ENCODE results near the gene GSC2. TPM values are rescaled to one million over a fixed set of nuclear protein-coding genes. Genes with fewer than 3 reads are reported as not detected.

The GSC2 gene
- total and polyA plus RNA-seq, 10 donors = not detected

GRCh38 chr22:19122752-19123492 is 27.2 kb downstream of the GSC2 start:
- H3K27me3 ChIP-seq (replicated peaks in 1 of 7) = no peaks in the 10 kb centered on the region
- whole genome bisulfite sequencing, 5 donors = 21 to 25% (median 23%) methylated on average over 27 of the region's 27 CpGs
- H3K4me1 ChIP-seq = peaks cover 29 to 49% (median 45%) of the 10 kb centered on the region in 6 donors
- H3K27ac ChIP-seq = peak overlapping the region in 6 of 8 donors; percentile 47 to 96 (median 95)
- intact Hi-C loops (cut with DNase I; ENCODE audit: low total_unique reads) = no loop called here
- TF ChIP-seq CTCF (IDR thresholded peaks at IDR 0.05 in 8 of 11, conservative IDR thresholded peaks at IDR 0.05 in 3 of 11) (no peak), POLR2AphosphoS5 (IDR thresholded peaks at IDR 0.05) (no peak), POLR2A (IDR thresholded peaks at IDR 0.05) (no peak)
- H3K36me3 ChIP-seq = peaks cover 0 to 10% (median 0%) of the 10 kb centered on the region in 6 donors
- H3K4me3 ChIP-seq = peak overlapping the region; percentile 31 to 99 (median 97)
- H3K9me3 ChIP-seq = no peaks in the 10 kb centered on the region
- no peak for DNase-seq

- peak; percentile 99 for DNase-seq
- H3K27ac ChIP-seq = peak within 1 kb of the TSS; percentile 84 to 96 (median 94)
- no peaks in the 10 kb centered on the region for H3K9me3 ChIP-seq
- 0 to 1% (median 1%) methylated on average over 31 to 67 of the region's 67 CpGs for WGBS, 5 donors
- H3K4me1 ChIP-seq = peaks cover 36 to 55% (median 52%) of the 10 kb centered on the region in 6 donors
- intact Hi-C loops (cut with DNase I; ENCODE audit: low total_unique reads) = no loop called here
- TF ChIP-seq CTCF (IDR thresholded peaks at IDR 0.05 in 8 of 11, conservative IDR thresholded peaks at IDR 0.05 in 3 of 11) = no peak
- peak; percentile 86 to 91 (median 90) for TF ChIP-seq POLR2AphosphoS5 (IDR thresholded peaks at IDR 0.05)
- TF ChIP-seq POLR2A (IDR thresholded peaks at IDR 0.05) = peak in 2 of 3 donors; percentile 52 to 75
- peak within 1 kb of the TSS; percentile 86 to 99 (median 97) for H3K4me3 ChIP-seq
- H3K36me3 ChIP-seq = peaks cover 0 to 13% (median 0%) of the 10 kb centered on the region in 6 donors
- no peaks in the 10 kb centered on the region for H3K27me3 ChIP-seq (replicated peaks in 1 of 7)
These were observed 27.8 kb downstream of the GSC2 start, which contains the start of gene DGCR2 for GRCh38 chr22:19122143-19122751. DGCR2 (minus strand) TSS chr22:19122412; CDS start chr22:19122206, 206 bp downstream.

GRCh38 chr22:19121631-19122142 is 28.4 kb downstream of the GSC2 start:
- 0 to 1% (median 0%) methylated on average over 13 to 47 of the region's 47 CpGs for whole genome bisulfite sequencing, 5 donors
- intact Hi-C loops (cut with DNase I; ENCODE audit: low total_unique reads) = no loop called here
- Histone ChIP-seq H3K27me3 (replicated peaks in 1 of 7) (no peaks in the 10 kb centered on the region), H3K4me1 (peaks cover 42 to 61% (median 58%) of the 10 kb centered on the region in 6 donors), H3K9me3 (no peaks in the 10 kb centered on the region), H3K27ac (peak overlapping the region; percentile 84 to 96 (median 94)), H3K36me3 (peaks cover 0 to 13% (median 0%) of the 10 kb centered on the region in 6 donors), H3K4me3 (peak overlapping the region; percentile 86 to 99 (median 97))
- peak; percentile 91 for DNase-seq
- no peak for TF ChIP-seq POLR2A (IDR thresholded peaks at IDR 0.05)
- TF ChIP-seq CTCF (IDR thresholded peaks at IDR 0.05 in 8 of 11, conservative IDR thresholded peaks at IDR 0.05 in 3 of 11) = no peak
- no peak for TF ChIP-seq POLR2AphosphoS5 (IDR thresholded peaks at IDR 0.05)
